Activated CD4-positive, alpha-beta T cell treated with anti-CD3 and anti-CD28 coated beads, Interleukin-2, amount 50 U/mL, for 1 hour (primary cell): ENCODE measurements around the gene RBMXL3.

Experiments
- DNase-seq: peaks from one replicate; pipeline ENCODE4 v3.0.0-alpha.2; 2020

The RBMXL3 gene

DNA sequence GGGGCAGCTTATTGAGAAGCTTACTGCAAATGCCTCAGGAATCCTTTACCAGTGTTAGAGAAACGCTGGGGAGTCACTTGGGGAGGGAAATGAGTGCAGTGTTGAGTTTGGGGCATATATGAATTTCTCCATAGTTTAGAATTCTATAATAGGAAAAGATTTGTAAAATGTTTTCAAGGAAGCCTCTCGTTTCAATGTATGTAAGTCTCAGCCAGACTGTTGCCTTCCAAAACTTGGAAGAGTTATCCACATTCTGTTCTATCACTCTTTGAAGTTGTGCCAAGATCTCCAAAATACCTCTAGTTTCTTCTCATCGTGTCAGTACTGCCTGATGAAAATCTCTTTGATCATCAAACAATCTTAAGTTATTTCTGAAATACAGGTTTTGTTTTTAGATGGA is 45.3 kb downstream of the RBMXL3 start:
- DNase-seq, result no peak

DNA sequence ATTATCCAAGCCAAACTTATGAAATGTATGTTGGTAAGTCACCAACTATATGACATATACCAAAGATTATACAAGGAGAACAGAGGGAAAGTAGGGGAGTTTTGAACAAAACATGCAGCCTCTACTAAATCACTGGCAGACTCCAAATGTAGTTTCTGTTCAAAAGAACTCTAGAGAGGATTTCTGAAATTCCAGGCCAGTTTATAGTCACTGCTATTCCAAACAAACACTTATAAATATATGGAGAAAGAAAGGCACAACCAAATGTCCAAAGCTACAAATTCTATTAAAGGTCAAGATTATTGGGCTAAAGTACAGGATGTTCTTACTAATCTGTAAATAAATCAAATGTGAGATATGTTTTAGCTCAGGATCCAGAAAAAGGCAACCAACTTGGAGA is 47.4 kb downstream of the RBMXL3 start:
- no peak for DNase-seq

GRCh38 chrX:115237056-115237455 is 47.8 kb downstream of the RBMXL3 start:
- no peak for DNase-seq
